GM21515 (cell line): ENCODE results near the gene CSNK1G2.

Experiments used
- ATAC-seq: cut with Tn5 transposase; IDR thresholded peaks from one replicate; pipeline ENCODE4 v1.9.1; 2021; ENCODE audit not compliant: unreplicated experiment

The CSNK1G2 gene

DNA sequence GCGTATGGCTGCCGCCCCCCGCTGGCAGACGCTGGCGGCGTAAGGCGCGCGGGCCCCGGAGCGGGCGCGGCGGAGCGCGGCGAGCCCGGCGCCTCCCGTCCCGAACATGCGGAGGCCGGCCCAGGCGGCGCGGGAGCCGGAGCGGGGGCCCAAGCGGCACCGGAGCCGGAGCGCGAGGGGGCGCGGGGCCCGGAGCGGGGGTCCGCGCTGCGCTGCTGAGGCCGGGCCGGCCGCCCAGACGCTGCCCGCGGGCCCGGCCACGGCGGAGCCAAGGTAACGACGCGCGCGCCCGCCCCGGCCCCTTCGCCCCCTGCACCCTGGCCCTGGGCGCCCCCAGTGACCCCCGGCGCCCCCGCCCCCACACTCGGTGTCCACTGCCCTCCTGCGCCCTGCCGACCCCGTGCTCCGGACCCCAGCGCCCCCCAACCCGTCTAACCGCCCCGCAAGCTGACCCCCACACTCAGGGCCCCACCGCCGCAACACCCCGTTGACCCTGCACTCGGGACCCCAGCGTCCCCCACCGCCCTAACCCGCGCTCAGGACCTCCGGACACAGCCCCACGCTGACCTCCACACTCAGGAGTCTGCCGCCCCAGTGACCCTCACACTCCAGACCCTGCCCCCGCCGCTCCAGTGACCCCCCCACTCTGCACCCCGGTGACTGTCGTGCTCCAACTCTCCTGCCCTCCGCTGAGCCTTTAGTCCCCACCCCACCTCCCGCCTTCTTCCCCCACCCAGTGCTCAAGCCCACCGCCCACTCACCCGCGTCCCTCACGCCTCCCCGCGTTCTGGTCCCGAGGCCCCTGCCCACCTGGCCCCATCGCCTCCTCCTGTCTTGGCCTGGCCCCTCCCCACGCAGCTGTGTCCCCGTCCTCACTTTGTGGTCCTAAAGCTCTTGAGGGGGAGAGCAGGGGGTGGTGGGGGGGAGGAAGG is at the start of gene CSNK1G2:
Gene CSNK1G2, plus strand, starts transcription at position 27 of the 932 bp plus-strand sequence. CDS start 28,601 bp downstream, outside the sequence.
- ATAC-seq, result peak; percentile 42

DNA sequence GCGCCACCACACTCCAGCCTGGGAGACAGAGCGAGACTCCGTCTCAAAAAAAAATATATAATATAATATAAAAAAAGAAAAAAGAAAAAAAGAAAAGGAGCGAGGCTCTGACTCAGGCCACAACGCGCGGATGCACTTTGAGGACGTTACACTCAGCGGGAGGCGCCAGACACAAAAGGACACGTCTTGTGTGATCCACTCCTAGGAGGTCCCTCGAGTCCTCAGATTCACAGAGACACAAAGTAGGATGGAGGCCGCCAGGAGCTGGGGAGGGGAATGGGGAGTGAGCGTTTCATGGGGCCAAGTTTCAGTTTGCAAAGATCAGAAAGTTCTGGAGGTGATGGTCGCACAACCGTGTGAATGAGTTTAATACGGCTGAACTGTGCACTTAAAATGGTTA is 47.2 kb upstream of the CSNK1G2 start:
- ATAC-seq, result no peak

DNA sequence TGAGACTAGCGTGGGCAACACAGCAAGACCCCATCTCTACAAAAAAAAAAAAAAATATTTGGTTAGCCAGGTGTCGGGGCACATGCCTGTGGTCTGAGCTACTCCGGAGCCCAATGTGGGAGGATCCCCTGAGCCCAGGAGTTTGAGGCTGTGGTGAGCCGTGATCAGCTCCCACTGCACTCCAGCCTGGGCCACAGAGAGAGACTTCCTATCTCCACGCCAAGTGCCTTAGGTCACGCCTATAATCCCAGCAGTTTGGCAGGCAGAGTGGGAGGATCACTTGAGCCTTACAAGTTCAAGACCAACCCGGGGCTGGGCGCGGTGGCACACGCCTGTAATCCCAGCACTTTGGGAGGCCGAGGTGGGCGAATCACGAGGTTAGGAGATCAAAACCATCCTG is 44.5 kb upstream of the CSNK1G2 start:
- no peak for ATAC-seq

DNA sequence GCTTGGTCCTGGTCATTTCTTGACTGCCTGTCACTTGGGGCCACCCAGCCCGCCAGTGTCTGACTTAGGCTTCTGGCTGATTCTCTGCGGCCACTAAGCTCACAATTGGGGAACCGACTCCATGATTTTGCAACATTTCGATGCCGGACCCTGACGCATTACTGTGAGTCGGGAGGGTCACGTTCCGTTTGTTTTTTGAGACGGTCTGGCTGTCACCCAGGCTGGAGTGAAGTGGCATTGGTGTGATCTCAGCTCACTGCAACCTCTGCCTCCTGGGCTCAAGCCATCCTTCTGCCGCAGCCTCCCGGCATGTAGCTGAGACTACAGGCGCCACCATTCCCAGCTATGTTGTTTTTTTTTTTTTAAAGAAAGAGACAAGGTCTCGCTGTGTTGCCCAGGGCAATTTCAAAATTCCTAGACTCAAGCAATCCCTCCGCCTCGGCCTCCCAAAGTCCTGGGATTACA is 39.0 kb upstream of the CSNK1G2 start:
- ATAC-seq, result no peak

DNA sequence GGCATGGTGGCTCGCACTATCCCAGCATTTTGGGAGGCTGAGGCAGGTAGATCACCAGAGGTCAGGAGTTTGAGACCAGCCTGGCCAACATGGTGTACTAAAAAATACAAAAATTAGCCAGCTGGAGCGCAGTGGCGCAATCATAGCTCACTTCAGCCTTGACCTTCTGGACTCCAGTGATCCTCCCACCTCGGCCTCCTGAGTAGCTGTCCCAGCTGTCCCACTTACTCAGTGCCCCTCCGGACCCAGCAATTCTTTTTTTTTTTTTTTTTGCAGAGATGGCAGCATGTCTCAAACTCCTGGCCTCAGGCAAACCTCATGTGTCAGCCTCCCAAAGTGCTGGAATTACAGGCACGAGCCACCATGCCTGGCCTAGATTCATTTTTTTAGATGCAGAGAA is 38.0 kb upstream of the CSNK1G2 start:
- no peak for ATAC-seq

- ATAC-seq, result no peak
Observed at GRCh38 chr19:1904860-1905109, 36.2 kb upstream of the CSNK1G2 start.

DNA sequence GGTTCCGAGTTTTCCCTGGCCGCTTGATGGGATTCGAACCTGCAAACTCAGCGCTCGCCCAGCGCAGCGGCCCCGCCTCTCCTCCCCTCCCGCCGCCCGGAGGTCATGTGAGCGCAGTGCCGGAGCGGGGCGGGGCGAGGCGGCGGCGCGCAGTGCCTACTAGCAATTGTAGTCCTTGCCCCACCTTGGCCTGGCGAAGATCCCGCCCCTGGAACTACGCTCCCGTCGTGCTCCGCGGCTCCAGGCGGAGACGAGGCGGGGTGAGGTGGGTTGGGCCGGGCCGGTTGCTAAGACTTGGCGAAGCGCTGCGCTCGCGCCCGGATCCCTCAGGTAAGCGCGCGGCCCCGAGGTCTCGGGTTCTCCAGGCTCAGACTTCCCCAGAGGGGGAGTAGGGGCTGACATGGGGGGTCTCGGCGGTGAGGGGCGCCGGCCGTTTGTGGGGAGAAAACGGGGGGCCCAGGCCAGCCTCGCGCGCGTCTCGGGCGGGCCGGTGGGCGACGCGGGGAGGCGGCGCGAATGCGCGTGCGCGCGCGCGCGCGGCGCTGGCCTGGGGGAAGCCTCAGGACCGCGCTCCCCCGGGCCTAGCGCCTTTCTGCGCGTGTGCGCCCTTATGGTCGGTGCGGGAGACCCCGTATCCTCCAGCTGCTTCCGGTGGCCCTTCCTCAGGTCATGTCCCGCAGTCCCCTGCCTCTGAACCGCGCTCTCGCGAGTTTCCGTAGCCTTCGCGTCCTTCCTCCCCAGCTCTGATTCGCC is 35.7 kb upstream of the CSNK1G2 start, which contains the start of the genes ADAT3 and SCAMP4:
Gene ADAT3, plus strand, starts transcription at position 290 of the 753 bp plus-strand sequence. CDS start 6,649 bp downstream, outside the sequence.
Gene SCAMP4, plus strand, starts transcription at position 290 of the 753 bp plus-strand sequence. CDS start 9,621 bp downstream, outside the sequence.
- ATAC-seq, result peak; percentile 78

- no peak for ATAC-seq
Observed at GRCh38 chr19:1905863-1906375, 35.1 kb upstream of the CSNK1G2 start.

DNA sequence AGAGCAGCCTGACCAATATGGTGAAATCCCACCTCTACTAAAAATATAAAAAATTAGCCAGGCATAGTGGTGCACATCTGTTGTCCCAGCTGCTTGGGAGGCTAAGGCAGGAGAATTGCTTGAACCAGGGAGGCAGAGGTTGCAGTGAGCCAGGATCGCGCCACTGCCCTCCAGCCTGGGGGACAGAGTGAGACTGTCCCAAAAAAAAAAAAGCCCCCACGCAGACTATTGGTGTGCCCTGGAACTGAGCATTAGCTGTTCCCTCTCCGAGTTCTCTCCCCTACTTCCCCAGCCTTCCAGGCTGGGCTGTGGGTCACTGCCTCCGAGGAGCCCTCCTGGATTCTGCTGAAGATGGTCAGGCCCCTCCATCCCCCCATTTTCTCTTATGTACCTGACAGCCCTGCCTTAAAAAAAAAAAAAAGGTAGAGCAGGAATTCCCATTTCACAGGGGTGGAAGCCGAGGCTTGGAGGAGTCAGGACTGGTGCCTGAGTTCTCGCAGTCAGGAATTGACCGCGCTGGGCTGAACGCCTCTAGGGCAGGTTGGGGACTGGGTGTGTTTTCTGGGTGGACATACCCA is 33.9 kb upstream of the CSNK1G2 start:
- ATAC-seq, result no peak

GRCh38 chr19:1907563-1908363 is 33.2 kb upstream of the CSNK1G2 start:
- no peak for ATAC-seq

DNA sequence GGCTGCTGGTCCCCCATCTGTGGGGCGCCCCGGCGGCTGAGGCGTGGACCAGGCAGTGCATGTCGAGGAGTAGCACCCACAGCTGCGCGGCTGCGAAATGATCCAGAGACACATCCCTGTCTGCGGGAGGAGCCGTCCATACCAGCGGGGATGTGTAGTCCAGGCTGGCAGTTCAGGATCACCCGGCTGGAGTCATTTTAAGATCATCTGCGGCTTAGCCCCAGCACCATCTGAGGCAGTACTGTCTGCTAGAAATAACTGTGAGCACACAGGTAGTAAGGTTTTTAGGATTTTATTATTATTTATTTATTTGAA is 32.7 kb upstream of the CSNK1G2 start:
- ATAC-seq, result no peak

DNA sequence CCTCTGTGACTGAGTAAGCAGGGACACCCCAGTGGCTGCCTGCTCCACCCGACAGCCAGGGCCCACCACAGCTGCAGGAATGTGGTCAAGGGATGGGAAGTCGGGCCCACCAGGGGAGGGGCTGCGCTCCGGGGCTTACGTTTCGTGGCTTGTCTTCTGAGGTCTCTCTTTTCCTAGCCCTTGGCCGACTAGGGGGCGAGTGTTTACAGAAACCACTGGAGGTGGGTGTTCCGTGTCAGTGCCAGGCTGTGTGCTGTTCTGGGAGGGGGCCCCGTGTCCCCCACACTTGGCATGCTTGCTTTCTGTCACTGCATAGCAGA is 31.3 kb upstream of the CSNK1G2 start:
- ATAC-seq, result no peak

GRCh38 chr19:1910177-1910576 is 30.8 kb upstream of the CSNK1G2 start:
- ATAC-seq, result no peak

DNA sequence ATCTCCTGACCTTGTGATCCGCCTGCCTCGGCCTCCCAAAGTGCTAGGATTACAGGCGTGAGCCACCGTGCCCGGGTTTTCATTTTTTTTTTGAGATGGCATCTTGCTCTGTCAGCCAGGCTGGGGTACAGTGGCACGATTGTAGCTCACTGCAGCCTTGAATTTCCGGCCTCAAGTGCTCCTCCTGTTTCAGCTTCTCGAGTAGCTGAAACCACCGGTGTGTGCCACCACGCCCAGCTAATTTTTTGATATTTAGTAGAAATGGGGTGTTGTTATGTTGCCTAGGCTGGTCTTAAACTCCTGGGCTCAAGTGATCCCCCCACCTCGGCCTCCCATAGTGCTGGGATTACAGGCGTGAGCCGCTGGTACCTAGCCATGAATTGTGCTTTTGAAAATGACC is 29.9 kb upstream of the CSNK1G2 start:
- no peak for ATAC-seq

DNA sequence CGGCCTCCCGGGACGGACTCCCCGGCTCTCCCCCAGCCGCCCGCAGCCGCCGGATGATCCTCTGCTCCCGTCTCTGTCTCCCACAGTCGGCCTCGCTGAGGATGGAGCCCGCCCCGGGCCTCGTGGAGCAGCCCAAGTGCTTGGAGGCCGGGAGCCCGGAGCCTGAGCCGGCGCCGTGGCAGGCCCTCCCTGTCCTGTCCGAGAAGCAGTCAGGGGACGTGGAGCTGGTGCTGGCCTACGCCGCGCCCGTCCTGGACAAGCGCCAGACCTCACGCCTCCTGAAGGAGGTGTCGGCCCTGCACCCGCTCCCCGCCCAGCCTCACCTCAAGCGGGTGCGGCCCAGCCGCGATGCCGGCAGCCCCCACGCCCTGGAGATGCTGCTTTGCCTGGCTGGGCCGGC is 29.0 kb upstream of the CSNK1G2 start:
- no peak for ATAC-seq

- no peak for ATAC-seq
Observed at GRCh38 chr19:1912760-1913505, 28.0 kb upstream of the CSNK1G2 start.

GRCh38 chr19:1913781-1914577 is 27.0 kb upstream of the CSNK1G2 start:
- ATAC-seq, result no peak

DNA sequence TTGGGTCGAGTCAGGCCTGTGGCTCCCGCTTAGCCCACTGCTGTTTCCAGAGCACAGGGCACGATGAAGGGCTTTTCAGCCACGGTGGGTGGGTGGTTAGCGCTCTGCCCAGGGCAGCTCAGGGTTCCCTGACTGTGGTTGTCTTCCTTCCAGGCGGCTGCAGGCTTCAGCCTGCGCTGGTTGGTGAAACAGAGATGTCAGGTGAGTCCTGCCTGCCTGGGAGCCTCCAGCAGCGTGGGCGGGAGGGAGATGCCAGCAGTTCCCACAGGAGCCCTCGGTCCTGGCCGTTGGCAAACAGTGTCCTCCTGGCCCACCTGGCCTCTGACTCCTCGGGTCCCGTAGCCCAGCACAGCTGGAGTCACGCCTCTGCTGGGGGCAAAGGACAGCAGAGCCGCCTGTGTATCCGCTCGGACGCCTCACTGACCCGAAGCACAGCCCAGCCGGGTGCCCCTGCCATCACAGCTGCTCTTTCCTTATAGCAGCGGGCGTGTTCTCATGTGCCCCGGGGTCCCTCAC is 26.1 kb upstream of the CSNK1G2 start:
- ATAC-seq, result no peak

- no peak for ATAC-seq
Observed at GRCh38 chr19:1917146-1917545, 23.8 kb upstream of the CSNK1G2 start.
